GM23248 (cell line): ENCODE measurements around the gene SEMA5A.

Source experiments
- EZH2 ChIP-seq: fragments of 200-600 bp; sonication (generic); IDR thresholded peaks from 2 replicates; pipeline ENCODE4 v1.6.1; 2018; ENCODE audit warnings: antibody characterized with exemption, mild to moderate bottlenecking; ENCODE audit not compliant: insufficient read depth, poor library complexity, severe bottlenecking
- EZH2phosphoT487 ChIP-seq: fragments of 200-600 bp; sonication (generic); IDR thresholded peaks from 2 replicates; pipeline ENCODE4 v1.6.1; 2018; ENCODE audit warnings: antibody characterized with exemption, moderate library complexity, mild to moderate bottlenecking, low read depth; ENCODE audit not compliant: insufficient read depth

- TF ChIP-seq EZH2 (no peak), EZH2phosphoT487 (no peak)
Observed at GRCh38 chr5:9054322-9054721, 491.6 kb downstream of the SEMA5A start.
